ENCODE data around the gene CNOT6L.

Gene CNOT6L

GRCh38 chr4:77695774-77696173 is 123.4 kb downstream of the CNOT6L start:
- TF ChIP-seq CTCF (IDR thresholded peaks at IDR 0.05; ENCODE audit: insufficient read depth, low read length, poor library complexity, severe bottlenecking): no peak
- H3K27me3 ChIP-seq (replicated peaks; ENCODE audit: control insufficient read depth, insufficient read depth, low read length): no peaks in the 10 kb centered on the region; the same call in none of the 2 replicates
- no peak overlapping the region for H3K4me3 ChIP-seq (replicated peaks; ENCODE audit: low read depth, low read length)
- no peaks in the 10 kb centered on the region for H3K36me3 ChIP-seq (ENCODE audit: control insufficient read depth, insufficient read depth, low read length)
- no peak for DNase-seq (ENCODE audit: extremely low read depth, insufficient read length)

GRCh38 chr4:77692847-77693432 is 126.2 kb downstream of the CNOT6L start:
- H3K27me3 ChIP-seq (replicated peaks; ENCODE audit: control insufficient read depth, insufficient read depth, low read length): no peaks in the 10 kb centered on the region; the same call in 1 of the 2 replicates
- TF ChIP-seq CTCF (IDR thresholded peaks at IDR 0.05; ENCODE audit: insufficient read depth, low read length, poor library complexity, severe bottlenecking): no peak
- no peak for DNase-seq (ENCODE audit: extremely low read depth, insufficient read length)
- no peak overlapping the region for H3K4me3 ChIP-seq (replicated peaks; ENCODE audit: low read depth, low read length)
- H3K36me3 ChIP-seq (ENCODE audit: control insufficient read depth, insufficient read depth, low read length): no peaks in the 10 kb centered on the region

- Histone ChIP-seq H3K36me3 (ENCODE audit: control insufficient read depth, insufficient read depth, low read length) (no peaks in the 10 kb centered on the region), H3K27me3 (replicated peaks; ENCODE audit: control insufficient read depth, insufficient read depth, low read length) (no peaks in the 10 kb centered on the region; the same call in 1 of the 2 replicates), H3K4me3 (replicated peaks; ENCODE audit: low read depth, low read length) (no peak overlapping the region)
- no peak for DNase-seq (ENCODE audit: extremely low read depth, insufficient read length)
- no peak for TF ChIP-seq CTCF (IDR thresholded peaks at IDR 0.05; ENCODE audit: insufficient read depth, low read length, poor library complexity, severe bottlenecking)
Observed at GRCh38 chr4:77681792-77682191, 137.4 kb downstream of the CNOT6L start.

- no peak for DNase-seq (ENCODE audit: extremely low read depth, insufficient read length)
- Histone ChIP-seq H3K36me3 (ENCODE audit: control insufficient read depth, insufficient read depth, low read length) (no peaks in the 10 kb centered on the region), H3K27me3 (replicated peaks; ENCODE audit: control insufficient read depth, insufficient read depth, low read length) (no peaks in the 10 kb centered on the region; the same call in 1 of the 2 replicates), H3K4me3 (replicated peaks; ENCODE audit: low read depth, low read length) (no peak overlapping the region)
- no peak for TF ChIP-seq CTCF (IDR thresholded peaks at IDR 0.05; ENCODE audit: insufficient read depth, low read length, poor library complexity, severe bottlenecking)
Observed at GRCh38 chr4:77676842-77677241, 142.3 kb downstream of the CNOT6L start.

GRCh38 chr4:77671051-77671450 is 148.1 kb downstream of the CNOT6L start:
- H3K4me3 ChIP-seq (replicated peaks; ENCODE audit: low read depth, low read length): no peak overlapping the region
- no peak for TF ChIP-seq CTCF (IDR thresholded peaks at IDR 0.05; ENCODE audit: insufficient read depth, low read length, poor library complexity, severe bottlenecking)
- H3K36me3 ChIP-seq (ENCODE audit: control insufficient read depth, insufficient read depth, low read length): no peaks in the 10 kb centered on the region
- H3K27me3 ChIP-seq (replicated peaks; ENCODE audit: control insufficient read depth, insufficient read depth, low read length): no peaks in the 10 kb centered on the region; the same call in 1 of the 2 replicates
- no peak for DNase-seq (ENCODE audit: extremely low read depth, insufficient read length)

Measured in GM06990 (cell line).